Stomach (tissue), 9 donors: ENCODE measurements around the gene PLA2G4B. TPM values are rescaled to one million over a fixed set of nuclear protein-coding genes. Genes with fewer than 3 reads are reported as not detected.

Experiments
- DNase-seq, 2 donors: peaks; one replicate each; pipeline versions ENCODE4 v3.0.0 to v3.0.0-alpha.2; 2013 to 2019
- H3K27ac ChIP-seq, 5 donors: fragments of 200-600 bp in 4 of 5; sonication (generic) in 4 of 5; one replicate each; pipeline ENCODE4 v1.5.1; 2013 to 2019; ENCODE audit warnings: mild to moderate bottlenecking in 1 of 5, moderate library complexity in 1 of 5
- H3K27me3 ChIP-seq, 3 donors: fragments of 200-600 bp; sonication (generic); one replicate each; pipeline ENCODE4 v1.5.1; 2017 to 2019; ENCODE audit warnings: mixed run types in 1 of 3
- H3K36me3 ChIP-seq, 4 donors: fragments of 200-600 bp; sonication (generic); 1 replicate in 3 of 4; 2 replicates in 1 of 4; pipeline ENCODE4 v1.5.1; 2016 to 2019
- H3K4me1 ChIP-seq, 4 donors: fragments of 200-600 bp; sonication (generic); one replicate each; pipeline ENCODE4 v1.5.1; 2016 to 2019
- H3K4me3 ChIP-seq, 4 donors: fragments of 200-600 bp; sonication (generic) in 3 of 4; one replicate each; pipeline ENCODE4 v1.5.1; 2016 to 2019; ENCODE audit warnings: mild to moderate bottlenecking in 1 of 4
- H3K9me3 ChIP-seq, 4 donors: fragments of 200-600 bp; sonication (generic); one replicate each; pipeline ENCODE4 v1.5.1; 2016 to 2019
- CTCF ChIP-seq, 7 experiments: fragments of 450-650 bp in 4 of 7; fragments of 200-600 bp in 3 of 7; sonication (generic) in 3 of 7; IDR thresholded peaks; one replicate each; pipeline ENCODE4 v1.5.1; 2016 to 2019; ENCODE audit warnings: antibody characterized with exemption in 7 of 7, control low read depth in 2 of 7, mild to moderate bottlenecking in 1 of 7
- EP300 ChIP-seq: sonication (generic); formaldehyde crosslinking; IDR thresholded peaks from one replicate; pipeline ENCODE4 v1.6.1; 2017; ENCODE audit warnings: antibody characterized with exemption
- POLR2A ChIP-seq, 4 donors: fragments of 450-650 bp; IDR thresholded peaks; one replicate each; pipeline ENCODE4 v1.6.1; 2016; ENCODE audit warnings: antibody characterized with exemption in 4 of 4, control low read depth in 2 of 4, mild to moderate bottlenecking in 1 of 4, moderate library complexity in 1 of 4
- POLR2AphosphoS5 ChIP-seq, 3 donors: sonication (generic); formaldehyde crosslinking; IDR thresholded peaks; one replicate each; pipeline ENCODE4 v1.6.1; 2016; ENCODE audit warnings: antibody characterized with exemption in 3 of 3
- WGBS, 5 donors: extraction: QIAGEN DNeasy Blood & Tissue Kit in 3 of 5; methylation state at CpG; one replicate each; pipeline versions ENCODE4 v1.1.5 to v1.1.7; 2013 to 2018; 5-methylcytosine and 5-hydroxymethylcytosine counted together
- intact Hi-C: fragments of 100-400 bp; cut with DNase I; formaldehyde crosslinking; loops from one replicate; pipeline ENCODE4 v1.15.1; 2023; ENCODE audit warnings: low total_unique reads
- polyA plus RNA-seq, 3 donors: library from polyadenylated mRNA; stranded (reverse); fragments of 200-250 nt; gene quantifications; one replicate each; pipeline ENCODE4 v1.2.3, GENCODE V29; 2013
- total RNA-seq, 5 donors: library from RNA; depleted of rRNA; stranded (reverse); fragments of >200 nt; gene quantifications; one replicate each; pipeline versions ENCODE4 v1.1.0 to v1.2.3, GENCODE V29; 2014 to 2016
- donor health status: healthy with polysubstance abuse.
- donor health status: Bipolar disorder and iron deficiency.
- donor health status: healthy.

Gene PLA2G4B
- total and polyA plus RNA-seq, 8 donors = 2.6 to 71.2 (median 14.0) TPM

GRCh38 chr15:41860049-41860828 is 21.6 kb downstream of the PLA2G4B start:
- Histone ChIP-seq H3K27me3 (peaks cover 0 to 21% (median 0%) of the 10 kb centered on the region in 3 donors), H3K27ac (no peak overlapping the region), H3K36me3 (peaks cover 0 to 6% (median 0%) of the 10 kb centered on the region in 4 donors), H3K4me3 (no peak overlapping the region), H3K4me1 (peaks cover 8 to 39% (median 29%) of the 10 kb centered on the region in 4 donors), H3K9me3 (no peaks in the 10 kb centered on the region)
- intact Hi-C loops = no loop called here
- no peak for DNase-seq
- WGBS, 5 donors = 61 to 72% (median 66%) methylated on average over 10 to 15 of the region's 15 CpGs
- TF ChIP-seq EP300 (no peak), CTCF (IDR thresholded peaks at IDR 0.05) (no peak), POLR2A (IDR thresholded peaks at IDR 0.05) (no peak), POLR2AphosphoS5 (IDR thresholded peaks at IDR 0.05) (no peak)

GRCh38 chr15:41861736-41862356 is 23.2 kb downstream of the PLA2G4B start:
- WGBS, 5 donors = 84 to 95% (median 92%) methylated on average over 11 to 18 of the region's 18 CpGs
- Histone ChIP-seq H3K9me3 (no peaks in the 10 kb centered on the region), H3K36me3 (peaks cover 0 to 6% (median 0%) of the 10 kb centered on the region in 4 donors), H3K27me3 (peaks cover 0 to 7% (median 0%) of the 10 kb centered on the region in 3 donors), H3K4me3 (no peak overlapping the region), H3K4me1 (peaks cover 7 to 28% (median 25%) of the 10 kb centered on the region in 4 donors), H3K27ac (no peak overlapping the region)
- TF ChIP-seq CTCF (IDR thresholded peaks at IDR 0.05) = no peak
- no peak for TF ChIP-seq POLR2AphosphoS5 (IDR thresholded peaks at IDR 0.05)
- no peak for TF ChIP-seq EP300
- TF ChIP-seq POLR2A (IDR thresholded peaks at IDR 0.05) = no peak
- intact Hi-C loops = no loop called here
- no peak for DNase-seq

- 57 to 85% (median 64%) methylated on average over 9 to 19 of the region's 19 CpGs for WGBS, 5 donors
- Histone ChIP-seq H3K27me3 (no peaks in the 10 kb centered on the region), H3K4me1 (peaks cover 0 to 22% (median 19%) of the 10 kb centered on the region in 4 donors), H3K9me3 (no peaks in the 10 kb centered on the region), H3K27ac (no peak overlapping the region), H3K4me3 (no peak overlapping the region), H3K36me3 (peaks cover 0 to 6% (median 0%) of the 10 kb centered on the region in 4 donors)
- peak; percentile 78 to 91 for DNase-seq
- TF ChIP-seq POLR2A (IDR thresholded peaks at IDR 0.05) (no peak), EP300 (no peak), CTCF (IDR thresholded peaks at IDR 0.05) (no peak), POLR2AphosphoS5 (IDR thresholded peaks at IDR 0.05) (no peak)
- intact Hi-C loops = no loop called here
Measured at GRCh38 chr15:41862515-41863116, 24.0 kb downstream of the PLA2G4B start.

- Histone ChIP-seq H3K27me3 (no peaks in the 10 kb centered on the region), H3K9me3 (no peaks in the 10 kb centered on the region), H3K27ac (no peak overlapping the region), H3K36me3 (peaks cover 0 to 6% (median 0%) of the 10 kb centered on the region in 4 donors), H3K4me1 (peaks cover 0 to 10% (median 8%) of the 10 kb centered on the region in 4 donors), H3K4me3 (no peak overlapping the region)
- no peak for TF ChIP-seq POLR2A (IDR thresholded peaks at IDR 0.05)
- TF ChIP-seq EP300 = no peak
- TF ChIP-seq POLR2AphosphoS5 (IDR thresholded peaks at IDR 0.05) = no peak
- TF ChIP-seq CTCF (IDR thresholded peaks at IDR 0.05) = no peak
- DNase-seq = no peak
- 80 to 87% (median 83%) methylated on average over 18 of the region's 18 CpGs for WGBS, 5 donors
- intact Hi-C loops = no loop called here
Measured at GRCh38 chr15:41865490-41866055, 26.9 kb downstream of the PLA2G4B start.
